Measurements from ENCODE around the gene PTPN1.

Gene PTPN1

DNA sequence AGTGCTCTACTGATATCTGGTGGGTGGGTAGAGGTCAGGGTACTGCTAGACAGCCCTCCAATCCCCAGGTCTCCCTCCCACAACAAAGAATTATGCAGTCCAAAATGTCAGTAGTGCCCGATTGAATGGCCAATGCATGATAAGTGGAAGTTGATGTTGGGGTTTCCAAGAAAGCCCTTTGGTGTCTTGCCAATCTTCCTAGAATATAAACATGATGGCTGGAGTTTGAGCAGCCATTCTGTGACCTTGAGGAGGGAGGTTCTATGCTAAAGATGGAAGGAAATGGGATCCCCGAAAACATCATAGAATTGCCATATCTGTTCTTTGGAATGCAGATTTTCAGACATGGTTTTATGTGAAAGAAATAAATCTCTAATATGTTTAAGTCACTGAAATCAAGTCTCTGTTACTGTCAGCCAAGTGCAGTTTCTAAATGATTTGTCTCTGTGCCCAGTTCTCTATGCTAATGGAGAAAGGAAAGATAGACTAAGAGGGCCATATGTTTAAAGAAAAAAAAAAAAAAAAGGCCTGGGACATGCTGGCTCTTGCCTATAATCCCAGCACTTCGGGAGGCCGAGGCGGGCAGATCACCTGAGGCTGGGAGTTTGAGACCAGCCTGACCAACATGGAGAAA lies 32.8 kb upstream of the PTPN1 start:
- DNase-seq (ENCODE audit: extremely low read depth, insufficient read length) = no peak
- H3K27me3 ChIP-seq (replicated peaks; ENCODE audit: control insufficient read depth, insufficient read depth, low read length) = no peaks in the 10 kb centered on the region
- no peak overlapping the region for H3K4me3 ChIP-seq (replicated peaks; ENCODE audit: low read depth, low read length)
- TF ChIP-seq, protein P1, sequence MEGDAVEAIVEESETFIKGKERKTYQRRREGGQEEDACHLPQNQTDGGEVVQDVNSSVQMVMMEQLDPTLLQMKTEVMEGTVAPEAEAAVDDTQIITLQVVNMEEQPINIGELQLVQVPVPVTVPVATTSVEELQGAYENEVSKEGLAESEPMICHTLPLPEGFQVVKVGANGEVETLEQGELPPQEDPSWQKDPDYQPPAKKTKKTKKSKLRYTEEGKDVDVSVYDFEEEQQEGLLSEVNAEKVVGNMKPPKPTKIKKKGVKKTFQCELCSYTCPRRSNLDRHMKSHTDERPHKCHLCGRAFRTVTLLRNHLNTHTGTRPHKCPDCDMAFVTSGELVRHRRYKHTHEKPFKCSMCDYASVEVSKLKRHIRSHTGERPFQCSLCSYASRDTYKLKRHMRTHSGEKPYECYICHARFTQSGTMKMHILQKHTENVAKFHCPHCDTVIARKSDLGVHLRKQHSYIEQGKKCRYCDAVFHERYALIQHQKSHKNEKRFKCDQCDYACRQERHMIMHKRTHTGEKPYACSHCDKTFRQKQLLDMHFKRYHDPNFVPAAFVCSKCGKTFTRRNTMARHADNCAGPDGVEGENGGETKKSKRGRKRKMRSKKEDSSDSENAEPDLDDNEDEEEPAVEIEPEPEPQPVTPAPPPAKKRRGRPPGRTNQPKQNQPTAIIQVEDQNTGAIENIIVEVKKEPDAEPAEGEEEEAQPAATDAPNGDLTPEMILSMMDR (IDR thresholded peaks at IDR 0.05; ENCODE audit: insufficient read depth, low read length, poor library complexity, severe bottlenecking) = no peak
- no peaks in the 10 kb centered on the region for H3K36me3 ChIP-seq (ENCODE audit: control insufficient read depth, insufficient read depth, low read length)

DNA sequence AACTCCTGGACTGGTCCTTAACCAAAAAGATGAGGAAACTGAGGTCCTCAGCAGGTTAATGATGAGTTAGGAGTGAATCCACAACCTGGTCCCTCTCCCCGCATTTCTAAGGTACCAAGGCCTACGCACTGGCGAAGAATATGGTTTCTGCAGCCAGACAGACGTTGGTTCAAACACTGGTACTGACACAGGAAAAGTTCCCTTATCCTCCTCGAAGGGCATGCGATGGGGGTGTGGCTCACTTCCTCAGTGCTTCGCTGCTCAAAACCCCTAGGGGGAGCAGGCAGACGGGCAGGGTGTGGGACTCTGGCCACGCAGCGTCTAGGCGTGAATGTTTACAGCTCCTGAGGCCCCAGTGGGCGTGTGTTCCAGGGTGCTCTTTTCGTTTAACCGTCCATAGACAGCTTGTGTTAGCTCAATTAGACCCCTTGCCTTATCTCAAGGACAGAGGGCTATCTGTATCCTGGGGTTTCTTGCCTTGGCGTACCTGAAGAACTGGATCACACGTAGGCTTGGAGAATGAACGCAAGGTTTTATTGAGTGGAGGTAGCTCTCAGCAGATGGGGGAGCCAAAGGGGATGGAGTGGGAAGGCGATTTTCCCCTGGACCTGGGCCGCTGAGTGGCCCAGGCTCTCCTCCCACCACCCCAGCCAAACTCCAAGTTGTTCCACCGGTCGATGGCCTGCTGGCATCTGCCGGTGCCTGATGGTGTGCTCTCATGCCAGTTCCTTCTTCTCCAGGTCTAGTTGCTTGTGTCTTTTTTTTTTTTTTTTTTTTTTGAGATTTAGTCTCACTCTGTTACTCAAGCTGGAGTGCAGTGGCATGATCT lies 31.8 kb upstream of the PTPN1 start:
- Histone ChIP-seq H3K27me3 (replicated peaks; ENCODE audit: control insufficient read depth, insufficient read depth, low read length) (no peaks in the 10 kb centered on the region), H3K36me3 (ENCODE audit: control insufficient read depth, insufficient read depth, low read length) (no peaks in the 10 kb centered on the region), H3K4me3 (replicated peaks; ENCODE audit: low read depth, low read length) (no peak overlapping the region)
- DNase-seq (ENCODE audit: extremely low read depth, insufficient read length) = no peak
- TF ChIP-seq, protein P1 (IDR thresholded peaks at IDR 0.05; ENCODE audit: insufficient read depth, low read length, poor library complexity, severe bottlenecking) = peak; percentile 91

DNA sequence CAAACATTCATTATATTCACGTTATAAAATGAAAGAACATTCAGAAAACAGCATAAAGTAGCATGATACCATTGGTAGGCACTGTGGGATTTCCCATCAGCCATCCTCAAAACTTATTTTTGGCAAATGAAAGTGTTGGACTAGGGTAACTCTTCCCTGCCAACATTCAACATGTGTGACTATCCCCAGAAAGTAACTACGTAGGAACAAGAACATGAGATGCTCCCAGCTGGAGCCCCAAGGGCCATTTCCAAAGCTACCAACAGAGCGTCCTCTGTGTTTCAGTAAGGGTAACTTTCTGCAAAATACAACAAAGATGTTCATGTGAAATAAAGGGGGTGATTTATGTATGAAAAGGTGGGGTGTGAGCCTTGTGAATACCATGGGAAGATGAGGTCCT lies 28.4 kb upstream of the PTPN1 start:
- Histone ChIP-seq H3K36me3 (ENCODE audit: control insufficient read depth, insufficient read depth, low read length) (no peaks in the 10 kb centered on the region), H3K27me3 (replicated peaks; ENCODE audit: control insufficient read depth, insufficient read depth, low read length) (no peaks in the 10 kb centered on the region), H3K4me3 (replicated peaks; ENCODE audit: low read depth, low read length) (no peak overlapping the region)
- no peak for DNase-seq (ENCODE audit: extremely low read depth, insufficient read length)
- TF ChIP-seq, protein P1 (IDR thresholded peaks at IDR 0.05; ENCODE audit: insufficient read depth, low read length, poor library complexity, severe bottlenecking) = no peak

DNA sequence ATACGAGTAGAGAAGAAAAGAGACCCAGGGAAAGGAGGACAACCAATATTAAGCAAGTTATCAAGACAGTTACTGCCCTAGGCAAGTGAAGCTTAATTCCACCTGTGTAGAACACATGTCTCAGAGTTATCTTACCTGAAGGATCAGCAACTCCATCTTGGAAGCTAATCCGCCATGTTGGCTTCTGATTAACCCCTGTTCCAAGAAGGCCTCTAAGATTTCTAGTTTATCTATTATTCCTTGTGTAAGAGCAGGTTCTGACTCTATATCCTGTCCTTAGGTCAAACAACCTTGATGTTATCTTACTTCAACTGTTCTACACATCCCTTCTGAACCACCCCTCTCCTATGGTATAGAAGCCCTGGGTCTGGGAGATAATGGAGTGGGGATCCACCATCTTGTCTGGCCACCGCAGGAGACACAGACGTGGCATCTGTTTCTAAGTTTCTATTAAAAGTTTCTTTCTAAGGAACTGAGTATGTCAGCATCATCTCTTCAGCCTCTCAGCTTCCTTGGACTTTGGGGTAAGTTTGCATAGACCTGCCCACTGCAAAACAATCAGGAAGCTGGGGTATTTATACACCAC lies 27.7 kb upstream of the PTPN1 start:
- TF ChIP-seq, protein P1 (IDR thresholded peaks at IDR 0.05; ENCODE audit: insufficient read depth, low read length, poor library complexity, severe bottlenecking) = no peak
- no peak overlapping the region for H3K4me3 ChIP-seq (replicated peaks; ENCODE audit: low read depth, low read length)
- no peak for DNase-seq (ENCODE audit: extremely low read depth, insufficient read length)
- no peaks in the 10 kb centered on the region for H3K27me3 ChIP-seq (replicated peaks; ENCODE audit: control insufficient read depth, insufficient read depth, low read length)
- no peaks in the 10 kb centered on the region for H3K36me3 ChIP-seq (ENCODE audit: control insufficient read depth, insufficient read depth, low read length)

DNA sequence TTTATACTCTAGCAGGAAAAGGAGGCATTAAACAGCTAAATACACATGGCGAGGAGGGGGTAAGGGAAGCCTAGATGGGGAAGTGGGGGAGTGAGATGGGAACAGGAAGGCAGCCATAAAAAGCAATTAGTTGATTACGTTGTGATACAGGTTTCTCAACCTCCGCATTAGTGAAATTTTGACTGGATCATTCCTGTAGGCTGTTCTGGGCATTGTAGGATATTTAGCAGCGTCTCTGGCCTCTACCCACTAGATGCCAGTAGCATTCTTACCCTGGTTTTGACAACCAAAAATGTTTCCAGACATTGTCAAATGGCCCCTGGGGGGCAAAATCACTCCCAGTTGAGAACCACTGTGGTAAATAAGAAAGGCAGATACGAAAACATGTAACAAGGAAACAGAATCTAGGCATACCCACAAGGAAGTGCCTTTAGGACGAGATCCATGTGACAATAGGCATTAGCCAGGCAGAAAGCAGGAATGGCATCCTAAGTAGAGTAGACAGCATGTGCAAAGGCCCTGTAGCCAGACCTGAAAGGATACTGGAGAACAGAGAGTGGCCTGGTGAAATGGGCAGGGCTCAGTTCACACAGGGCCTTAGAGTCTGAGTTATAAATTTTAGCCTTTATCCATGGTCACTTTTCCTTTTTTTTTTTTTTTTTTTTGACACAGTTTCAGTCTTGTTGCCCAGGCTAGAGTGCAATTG lies 25.8 kb upstream of the PTPN1 start:
- TF ChIP-seq, protein P1 (IDR thresholded peaks at IDR 0.05; ENCODE audit: insufficient read depth, low read length, poor library complexity, severe bottlenecking) = peak; percentile 17
- Histone ChIP-seq H3K36me3 (ENCODE audit: control insufficient read depth, insufficient read depth, low read length) (no peaks in the 10 kb centered on the region), H3K27me3 (replicated peaks; ENCODE audit: control insufficient read depth, insufficient read depth, low read length) (no peaks in the 10 kb centered on the region), H3K4me3 (replicated peaks; ENCODE audit: low read depth, low read length) (no peak overlapping the region; the same call in 1 of the 2 replicates)
- no peak for DNase-seq (ENCODE audit: extremely low read depth, insufficient read length)

Measured in GM06990 (cell line).